Measurements from ENCODE around the gene CSF3R. TPM values are rescaled to one million over a fixed set of nuclear protein-coding genes. Genes with fewer than 3 reads are reported as not detected.

Gene CSF3R
- total and polyA plus RNA-seq, 9 of the 15 experiments (the other 6 are each of a cell fraction or from before 2014, with no cell fraction given) = 0.21 to 0.86 (median 0.40) TPM; not detected in 1

DNA sequence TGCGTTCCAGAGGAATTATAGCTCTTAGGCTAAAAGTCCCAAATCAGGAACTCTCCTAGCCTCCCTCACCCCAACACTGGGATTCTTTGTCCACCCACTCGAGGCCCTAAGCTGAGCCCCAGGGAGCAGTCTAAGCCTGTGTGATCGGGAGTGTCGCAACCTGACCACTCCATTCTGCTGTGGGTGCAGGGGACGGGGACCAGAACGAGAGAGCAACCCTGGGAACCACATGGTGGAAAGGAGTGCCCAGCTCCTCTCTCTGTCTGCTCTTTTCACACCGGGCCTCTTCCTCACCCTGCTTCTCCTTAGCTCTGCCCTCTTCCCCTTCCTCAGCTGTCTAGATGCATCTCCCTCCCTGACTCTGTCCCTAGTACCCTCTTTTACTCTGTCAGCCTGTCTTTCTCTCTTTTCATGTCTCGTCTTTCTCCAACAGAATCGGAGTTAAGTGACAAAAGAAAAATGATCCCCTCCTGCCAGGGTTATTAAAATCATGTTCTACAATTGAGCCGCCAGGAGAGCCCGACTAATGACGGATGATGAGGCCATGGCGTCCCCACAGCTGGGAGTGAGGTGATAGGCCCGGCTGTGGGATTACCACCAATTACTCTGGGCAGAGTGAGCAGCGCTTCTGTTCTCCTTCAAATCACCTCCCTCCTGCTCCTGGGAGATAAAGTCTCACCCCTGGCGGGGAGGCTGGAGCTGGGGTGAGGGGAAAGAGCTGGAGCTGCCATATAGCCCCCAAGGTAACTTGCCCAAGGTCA, 34.5 kb upstream of the CSF3R start (continued):
- TF ChIP-seq ASH1L (IDR thresholded peaks at IDR 0.05; ENCODE audit: borderline replicate concordance, low read depth, partially characterized antibody) (no peak), PCBP2 (IDR thresholded peaks at IDR 0.05; ENCODE audit: low read depth, low read length, poor library complexity, severe bottlenecking) (no peak), CTBP1 (IDR thresholded peaks at IDR 0.05; ENCODE audit: borderline replicate concordance) (peak; percentile 34; the same call in 1 of the 2 replicates), ARID1B (IDR thresholded peaks at IDR 0.05) (peak; percentile 89), ELF2 (CRISPR knock-in tag; IDR thresholded peaks at IDR 0.05) (no peak), FOXJ2 (tag; IDR thresholded peaks at IDR 0.05) (no peak), ZNF146 (CRISPR knock-in tag; IDR thresholded peaks at IDR 0.05; ENCODE audit: unreplicated experiment) (no peak), ZNF717 (CRISPR knock-in tag; IDR thresholded peaks at IDR 0.05) (no peak), FOXA1 (IDR thresholded peaks at IDR 0.05; ENCODE audit: borderline replicate concordance) (no peak), MXI1 (IDR thresholded peaks at IDR 0.05; ENCODE audit: low read depth, low read length) (no peak), ATF1 (CRISPR knock-in tag; IDR thresholded peaks at IDR 0.05) (no peak), ATF1 (tag; IDR thresholded peaks at IDR 0.05) (0 out of 2 replicates have a peak, but pooled peaks have one; percentile 30)
- TF ChIP-seq, protein P1, sequence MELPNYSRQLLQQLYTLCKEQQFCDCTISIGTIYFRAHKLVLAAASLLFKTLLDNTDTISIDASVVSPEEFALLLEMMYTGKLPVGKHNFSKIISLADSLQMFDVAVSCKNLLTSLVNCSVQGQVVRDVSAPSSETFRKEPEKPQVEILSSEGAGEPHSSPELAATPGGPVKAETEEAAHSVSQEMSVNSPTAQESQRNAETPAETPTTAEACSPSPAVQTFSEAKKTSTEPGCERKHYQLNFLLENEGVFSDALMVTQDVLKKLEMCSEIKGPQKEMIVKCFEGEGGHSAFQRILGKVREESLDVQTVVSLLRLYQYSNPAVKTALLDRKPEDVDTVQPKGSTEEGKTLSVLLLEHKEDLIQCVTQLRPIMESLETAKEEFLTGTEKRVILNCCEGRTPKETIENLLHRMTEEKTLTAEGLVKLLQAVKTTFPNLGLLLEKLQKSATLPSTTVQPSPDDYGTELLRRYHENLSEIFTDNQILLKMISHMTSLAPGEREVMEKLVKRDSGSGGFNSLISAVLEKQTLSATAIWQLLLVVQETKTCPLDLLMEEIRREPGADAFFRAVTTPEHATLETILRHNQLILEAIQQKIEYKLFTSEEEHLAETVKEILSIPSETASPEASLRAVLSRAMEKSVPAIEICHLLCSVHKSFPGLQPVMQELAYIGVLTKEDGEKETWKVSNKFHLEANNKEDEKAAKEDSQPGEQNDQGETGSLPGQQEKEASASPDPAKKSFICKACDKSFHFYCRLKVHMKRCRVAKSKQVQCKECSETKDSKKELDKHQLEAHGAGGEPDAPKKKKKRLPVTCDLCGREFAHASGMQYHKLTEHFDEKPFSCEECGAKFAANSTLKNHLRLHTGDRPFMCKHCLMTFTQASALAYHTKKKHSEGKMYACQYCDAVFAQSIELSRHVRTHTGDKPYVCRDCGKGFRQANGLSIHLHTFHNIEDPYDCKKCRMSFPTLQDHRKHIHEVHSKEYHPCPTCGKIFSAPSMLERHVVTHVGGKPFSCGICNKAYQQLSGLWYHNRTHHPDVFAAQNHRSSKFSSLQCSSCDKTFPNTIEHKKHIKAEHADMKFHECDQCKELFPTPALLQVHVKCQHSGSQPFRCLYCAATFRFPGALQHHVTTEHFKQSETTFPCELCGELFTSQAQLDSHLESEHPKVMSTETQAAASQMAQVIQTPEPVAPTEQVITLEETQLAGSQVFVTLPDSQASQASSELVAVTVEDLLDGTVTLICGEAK (IDR thresholded peaks at IDR 0.05) = no peak
- TF ChIP-seq, protein P1 (CRISPR knock-in tag; IDR thresholded peaks at IDR 0.05) = no peak
- TF ChIP-seq, protein P2, sequence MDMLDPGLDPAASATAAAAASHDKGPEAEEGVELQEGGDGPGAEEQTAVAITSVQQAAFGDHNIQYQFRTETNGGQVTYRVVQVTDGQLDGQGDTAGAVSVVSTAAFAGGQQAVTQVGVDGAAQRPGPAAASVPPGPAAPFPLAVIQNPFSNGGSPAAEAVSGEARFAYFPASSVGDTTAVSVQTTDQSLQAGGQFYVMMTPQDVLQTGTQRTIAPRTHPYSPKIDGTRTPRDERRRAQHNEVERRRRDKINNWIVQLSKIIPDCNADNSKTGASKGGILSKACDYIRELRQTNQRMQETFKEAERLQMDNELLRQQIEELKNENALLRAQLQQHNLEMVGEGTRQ (CRISPR knock-in tag; IDR thresholded peaks at IDR 0.05) = no peak
- TF ChIP-seq, protein P3, sequence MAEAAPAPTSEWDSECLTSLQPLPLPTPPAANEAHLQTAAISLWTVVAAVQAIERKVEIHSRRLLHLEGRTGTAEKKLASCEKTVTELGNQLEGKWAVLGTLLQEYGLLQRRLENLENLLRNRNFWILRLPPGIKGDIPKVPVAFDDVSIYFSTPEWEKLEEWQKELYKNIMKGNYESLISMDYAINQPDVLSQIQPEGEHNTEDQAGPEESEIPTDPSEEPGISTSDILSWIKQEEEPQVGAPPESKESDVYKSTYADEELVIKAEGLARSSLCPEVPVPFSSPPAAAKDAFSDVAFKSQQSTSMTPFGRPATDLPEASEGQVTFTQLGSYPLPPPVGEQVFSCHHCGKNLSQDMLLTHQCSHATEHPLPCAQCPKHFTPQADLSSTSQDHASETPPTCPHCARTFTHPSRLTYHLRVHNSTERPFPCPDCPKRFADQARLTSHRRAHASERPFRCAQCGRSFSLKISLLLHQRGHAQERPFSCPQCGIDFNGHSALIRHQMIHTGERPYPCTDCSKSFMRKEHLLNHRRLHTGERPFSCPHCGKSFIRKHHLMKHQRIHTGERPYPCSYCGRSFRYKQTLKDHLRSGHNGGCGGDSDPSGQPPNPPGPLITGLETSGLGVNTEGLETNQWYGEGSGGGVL (CRISPR knock-in tag; IDR thresholded peaks at IDR 0.05) = no peak

Data from K562 (cell line).